COLO829 (cell line): Measurements from ENCODE around the gene XXYLT1.

Source experiments
- DNase-seq: peaks from one replicate; pipeline ENCODE4 v3.0.0; 2012; ENCODE audit warnings: low spot score

The XXYLT1 gene

DNA sequence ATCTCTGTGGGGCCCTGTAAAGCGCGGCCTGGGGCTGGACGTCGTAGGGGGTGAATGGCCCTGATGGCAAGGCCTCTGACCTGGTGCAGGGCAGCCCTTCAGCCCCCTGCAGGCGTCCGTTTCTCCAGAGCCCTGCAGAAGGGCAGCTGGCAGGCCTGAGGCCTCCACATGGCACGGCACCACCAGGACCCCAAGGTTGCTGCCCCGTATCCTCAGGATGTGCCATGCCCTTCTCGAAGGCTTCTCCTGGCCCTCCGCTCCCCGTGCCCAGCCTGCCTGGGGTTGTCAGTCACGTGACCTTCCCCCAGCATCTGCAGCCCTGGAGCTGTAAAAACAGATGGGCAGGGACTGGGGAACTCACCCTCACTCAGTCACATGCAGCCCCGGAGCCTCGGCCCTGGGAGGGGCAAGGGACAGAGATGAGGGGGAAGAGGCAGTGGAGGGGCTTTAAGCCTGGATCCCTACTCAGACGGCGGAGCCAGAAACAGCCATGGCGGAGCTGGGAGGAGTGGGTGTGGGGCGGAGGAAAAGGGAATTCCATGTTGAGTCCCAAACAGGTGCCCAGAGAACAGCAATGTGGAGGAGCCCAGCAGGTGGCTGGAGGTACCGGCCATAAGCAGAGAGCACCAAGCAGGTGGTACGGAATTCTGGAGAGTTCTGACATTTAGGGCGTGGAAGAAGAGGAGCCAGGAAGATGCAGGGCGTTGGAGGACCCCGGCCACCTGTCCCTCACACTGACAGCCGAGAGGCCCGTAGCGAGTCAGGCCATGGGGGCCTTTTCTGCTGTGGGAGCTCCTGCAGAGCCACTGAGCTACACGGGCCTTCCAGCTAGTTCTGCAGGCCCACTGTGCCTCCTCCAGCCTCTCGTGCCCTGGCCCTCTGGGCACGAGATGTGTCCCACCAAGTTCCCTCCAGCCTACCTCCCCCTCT, 193.1 kb downstream of the XXYLT1 start:
- no peak for DNase-seq

DNA sequence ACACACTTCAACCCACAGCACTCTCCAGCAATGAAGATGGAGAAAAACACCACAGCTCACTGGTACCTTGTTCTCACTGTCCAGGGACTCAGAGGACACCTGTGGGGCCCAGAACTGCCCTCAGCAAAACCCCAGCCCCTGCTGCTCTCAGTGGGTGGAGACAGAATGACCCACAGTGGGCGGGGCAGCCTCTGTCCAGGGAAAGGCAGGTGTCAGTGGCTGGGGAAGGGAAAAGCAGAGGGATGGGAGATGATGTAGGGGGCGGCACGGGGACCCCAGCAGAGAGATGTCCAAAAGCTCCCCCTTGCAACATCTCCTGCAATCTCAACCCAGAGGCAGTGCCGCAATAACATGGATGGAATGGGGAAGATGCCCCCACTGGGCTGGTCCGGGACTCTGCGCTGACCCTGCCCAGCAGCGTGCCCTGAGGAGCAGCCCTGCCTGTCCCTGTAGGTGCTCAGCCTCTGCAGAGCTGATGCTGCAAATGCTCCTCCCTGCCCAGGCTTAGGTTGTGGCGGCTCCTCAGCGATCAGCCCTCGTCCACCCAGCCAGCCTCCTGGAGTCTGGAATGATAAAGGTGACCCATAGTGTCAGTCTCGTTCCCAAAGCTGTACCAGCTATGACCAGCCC, 193.9 kb downstream of the XXYLT1 start:
- no peak for DNase-seq

- no peak for DNase-seq
Measured at GRCh38 chr3:195075941-195076875, 194.8 kb downstream of the XXYLT1 start.

GRCh38 chr3:195075199-195075940, 195.6 kb downstream of the XXYLT1 start:
- no peak for DNase-seq

GRCh38 chr3:195073866-195074860, 196.8 kb downstream of the XXYLT1 start:
- DNase-seq, result no peak

DNA sequence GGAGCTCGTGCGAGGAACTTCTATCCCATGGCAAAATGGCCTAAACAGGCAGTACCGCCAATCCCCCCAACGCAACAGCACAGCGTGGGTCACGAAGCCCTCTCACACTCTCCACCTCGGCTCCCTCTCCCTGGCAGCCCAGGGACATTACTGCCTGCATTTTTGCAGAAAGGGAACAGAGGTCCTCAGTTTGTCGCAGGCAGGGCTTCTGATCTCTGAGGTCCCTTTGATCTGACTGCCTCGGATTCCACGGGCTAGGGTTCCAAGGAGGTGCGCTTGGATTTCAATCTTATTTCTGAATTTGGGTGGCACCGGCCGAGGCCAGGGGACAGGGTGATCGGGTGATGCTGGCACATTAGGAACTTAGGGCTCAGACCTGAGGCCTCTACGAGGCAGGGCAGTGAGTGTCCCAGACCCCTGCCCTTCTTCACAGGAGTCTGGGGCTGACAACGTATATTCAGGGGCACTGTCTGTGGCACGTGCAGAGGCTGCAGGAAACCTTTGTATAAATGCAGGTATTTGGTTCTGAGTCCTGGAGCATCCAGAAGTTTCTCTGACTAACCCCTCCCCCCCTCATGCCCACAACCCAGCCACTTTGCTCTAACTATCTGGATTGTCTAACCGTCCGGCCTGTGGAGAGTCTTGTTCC, 197.9 kb downstream of the XXYLT1 start:
- no peak for DNase-seq

DNA sequence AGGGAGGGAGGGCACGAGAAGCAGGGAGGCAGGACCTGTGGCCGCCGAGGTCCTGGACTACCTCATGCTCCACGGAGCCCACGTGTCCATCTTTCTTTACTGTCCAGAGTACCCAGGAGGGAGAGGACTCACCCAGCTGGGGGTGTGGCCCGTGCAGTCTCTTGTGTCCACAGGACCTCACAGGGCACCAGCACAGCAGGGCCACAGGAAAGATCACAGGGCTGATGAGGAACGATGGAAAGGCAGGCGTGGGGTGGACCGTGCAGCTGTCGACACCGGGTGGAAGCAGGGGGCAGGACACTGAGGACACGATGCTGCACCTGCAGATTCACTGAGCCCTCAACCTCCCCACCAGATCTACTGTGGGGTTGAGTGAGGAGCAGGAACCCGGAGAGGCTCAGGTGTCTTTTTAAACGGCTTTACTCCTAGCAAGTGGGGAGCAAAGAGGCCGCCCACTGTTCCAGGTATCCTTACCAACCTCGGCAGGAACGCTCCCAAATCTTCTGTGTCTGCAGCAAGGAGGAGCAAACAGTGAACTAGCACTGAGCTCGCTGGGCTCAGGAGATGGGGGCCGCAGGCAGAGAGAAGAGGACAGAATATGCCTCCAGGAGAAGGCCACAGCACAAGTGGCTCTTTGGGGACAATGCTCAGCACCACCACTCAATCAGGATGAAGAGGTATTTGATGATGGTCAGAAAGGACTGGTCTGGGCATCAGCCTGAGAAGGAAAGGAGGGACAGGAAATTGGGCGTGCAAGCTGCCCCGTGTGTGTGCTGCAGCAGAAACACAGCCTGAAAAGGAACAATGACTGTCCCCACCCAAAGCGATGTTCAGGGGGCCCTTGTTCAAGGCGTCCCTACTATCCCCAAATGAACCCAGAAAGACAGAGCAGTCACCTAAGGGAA, 198.8 kb downstream of the XXYLT1 start:
- no peak for DNase-seq

GRCh38 chr3:195071011-195071728, 199.8 kb downstream of the XXYLT1 start:
- no peak for DNase-seq

DNA sequence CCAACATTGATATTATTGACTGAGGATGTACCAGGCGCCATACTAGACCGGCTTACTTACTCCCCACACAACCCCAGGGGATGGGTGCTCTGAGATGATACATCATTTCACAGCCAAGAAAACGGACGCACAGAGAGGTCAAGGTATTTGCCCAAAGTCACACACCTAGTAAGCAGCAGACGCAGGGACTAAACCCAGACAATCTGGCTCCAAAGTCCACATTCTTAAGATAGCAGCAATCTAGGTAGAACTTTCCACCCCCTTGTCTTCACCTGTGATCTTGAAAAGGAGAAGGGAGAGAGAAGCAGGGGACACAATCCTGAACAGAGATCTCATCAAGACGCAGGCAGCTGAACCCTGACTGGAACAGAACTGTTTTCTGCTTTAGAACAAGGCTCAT, 200.6 kb downstream of the XXYLT1 start:
- DNase-seq, result no peak

GRCh38 chr3:195069501-195070251, 201.3 kb downstream of the XXYLT1 start:
- DNase-seq, result no peak

- DNase-seq, result no peak
Measured at GRCh38 chr3:195068084-195069080, 202.6 kb downstream of the XXYLT1 start.

- no peak for DNase-seq
Measured at GRCh38 chr3:195066441-195066841, 204.5 kb downstream of the XXYLT1 start.

- DNase-seq, result no peak
Measured at GRCh38 chr3:195065864-195066185, 205.1 kb downstream of the XXYLT1 start.

GRCh38 chr3:195065142-195065863, 205.7 kb downstream of the XXYLT1 start:
- no peak for DNase-seq

DNA sequence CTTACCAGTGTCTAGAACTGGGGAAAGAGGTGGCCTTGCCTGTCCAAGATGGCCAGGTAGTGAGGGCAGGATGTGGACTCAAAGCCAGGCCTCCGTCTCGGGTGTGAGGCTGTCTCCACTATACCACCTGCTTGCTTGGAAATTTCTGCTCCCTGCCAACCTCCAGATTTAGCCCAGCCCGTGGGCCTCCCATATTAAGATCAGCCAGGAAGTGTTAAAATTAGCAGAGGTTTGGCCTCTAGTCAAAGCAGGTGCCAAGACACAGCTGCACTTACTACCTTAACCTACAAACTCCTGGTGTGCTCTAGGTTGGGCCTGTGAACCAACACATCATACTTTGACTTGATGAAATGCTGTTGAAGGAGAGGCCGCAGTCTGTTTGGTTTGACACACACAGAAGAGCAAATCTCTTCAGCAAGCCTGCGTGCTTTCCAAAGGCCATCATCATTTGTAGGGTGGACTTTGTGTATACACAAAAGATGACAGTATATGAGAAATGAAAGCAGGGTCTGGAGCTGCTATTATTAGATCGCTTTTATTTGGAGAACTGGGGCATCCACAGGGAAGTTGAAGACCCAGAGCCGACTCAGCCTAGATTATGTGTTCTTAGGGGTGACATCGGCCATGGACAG, 206.5 kb downstream of the XXYLT1 start:
- no peak for DNase-seq
